GM19328 (cell line): ENCODE data around the gene BCAS3.

ENCODE experiments used
- ATAC-seq: cut with Tn5 transposase; IDR thresholded peaks from one replicate; pipeline ENCODE4 v1.9.1; 2021; ENCODE audit warnings: mild to moderate bottlenecking, moderate library complexity; ENCODE audit not compliant: unreplicated experiment

BCAS3 gene

DNA sequence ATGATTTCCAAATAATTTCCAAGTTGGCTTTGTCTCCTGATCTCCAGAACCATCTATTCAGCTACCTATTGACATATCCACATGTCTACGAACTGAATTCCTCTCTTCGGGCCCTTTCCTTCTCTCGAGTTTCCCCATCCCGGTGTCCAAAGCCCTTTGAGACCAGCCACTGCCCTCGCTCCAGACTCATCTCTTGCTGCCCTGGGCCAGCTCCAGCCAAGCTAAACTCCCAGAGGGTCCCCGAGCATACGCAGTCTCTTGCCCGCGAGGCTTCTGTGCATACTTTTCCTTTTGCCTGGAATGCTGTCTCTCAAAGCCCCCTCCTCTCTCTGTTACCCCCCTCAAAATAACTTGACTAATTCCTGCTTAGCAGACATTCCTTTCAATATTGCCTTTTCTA lies 694.8 kb downstream of the BCAS3 start:
- ATAC-seq = no peak

DNA sequence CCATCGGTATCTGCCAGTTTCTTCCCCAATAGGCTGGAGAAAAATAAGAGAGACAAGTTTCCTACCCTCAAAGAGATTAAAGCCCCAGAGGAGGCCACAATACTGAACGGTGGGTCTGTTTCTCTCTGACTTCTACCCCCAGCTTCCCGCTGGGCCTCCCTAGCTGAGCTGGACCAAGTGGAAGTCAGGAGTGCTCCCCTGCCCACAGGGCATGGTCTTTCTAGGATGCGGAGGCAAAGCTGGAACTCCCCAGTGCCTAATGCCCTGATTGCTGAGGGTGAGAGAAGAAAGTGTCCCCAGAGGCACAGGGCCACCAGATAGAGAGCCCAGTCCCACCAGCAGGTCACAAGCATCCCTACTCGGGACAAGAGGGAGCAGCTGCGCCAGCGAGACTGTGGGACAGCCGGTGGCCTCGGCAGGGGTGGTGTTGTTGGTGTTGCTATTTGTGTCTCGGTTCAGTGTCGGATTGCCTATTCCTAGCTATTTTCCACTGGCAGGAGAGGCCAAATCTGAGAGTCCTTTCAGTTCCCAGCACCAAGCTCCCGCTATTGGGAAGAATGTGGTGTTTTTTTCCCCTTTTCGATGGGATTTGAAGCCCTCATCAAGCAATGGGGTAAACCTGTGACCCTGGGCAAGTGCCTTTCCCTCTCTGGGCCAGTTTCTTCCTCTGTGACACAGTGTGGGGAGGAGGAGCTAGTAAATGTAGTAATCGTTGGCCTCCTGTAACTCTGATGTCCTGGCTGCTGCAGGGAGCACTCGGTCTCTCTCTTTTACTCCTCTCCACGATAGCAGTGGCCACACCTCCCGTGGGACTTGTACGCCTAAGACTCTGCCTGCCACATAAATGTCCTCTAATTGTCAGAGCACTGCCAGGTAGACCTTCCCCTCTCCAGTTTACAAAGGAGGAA lies 699.5 kb downstream of the BCAS3 start:
- no peak for ATAC-seq

DNA sequence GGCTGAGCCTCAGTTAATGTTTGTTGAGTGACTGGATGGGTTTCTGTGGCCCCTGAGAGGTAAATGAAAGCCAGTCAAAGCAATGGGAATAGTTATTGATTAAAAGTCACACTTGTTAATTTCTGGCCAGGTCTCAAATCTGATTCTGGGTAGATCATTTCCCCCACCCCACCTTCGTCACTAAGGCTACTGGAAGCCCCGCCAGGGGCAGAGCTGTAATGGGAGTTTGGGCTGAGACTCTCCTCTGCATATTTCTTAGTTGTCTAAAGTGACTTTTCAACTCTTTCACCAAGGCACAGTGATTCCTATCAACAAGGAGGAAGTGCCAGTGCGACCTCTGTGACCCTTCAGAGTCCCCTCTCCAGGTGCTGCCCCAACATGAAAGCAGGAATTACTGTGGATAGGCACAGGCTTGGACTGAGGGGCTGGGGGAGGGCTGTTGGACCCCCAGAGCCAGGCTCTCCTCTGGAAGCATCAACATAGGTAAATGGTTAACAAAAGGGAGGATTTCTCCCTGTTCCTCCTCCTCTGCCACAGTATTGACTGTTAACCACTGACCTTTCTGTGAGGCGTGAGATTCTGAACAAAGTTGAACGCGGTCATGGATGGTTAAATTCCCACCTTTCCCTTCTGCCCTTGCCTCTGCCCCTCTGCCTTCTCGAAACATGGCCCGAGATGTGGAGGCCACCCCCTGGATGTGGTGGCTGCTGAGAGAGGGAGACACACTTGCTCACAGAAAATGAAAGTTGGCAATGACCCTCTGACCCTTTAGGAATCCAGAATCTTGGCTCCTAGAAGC lies 701.2 kb downstream of the BCAS3 start:
- ATAC-seq = no peak

DNA sequence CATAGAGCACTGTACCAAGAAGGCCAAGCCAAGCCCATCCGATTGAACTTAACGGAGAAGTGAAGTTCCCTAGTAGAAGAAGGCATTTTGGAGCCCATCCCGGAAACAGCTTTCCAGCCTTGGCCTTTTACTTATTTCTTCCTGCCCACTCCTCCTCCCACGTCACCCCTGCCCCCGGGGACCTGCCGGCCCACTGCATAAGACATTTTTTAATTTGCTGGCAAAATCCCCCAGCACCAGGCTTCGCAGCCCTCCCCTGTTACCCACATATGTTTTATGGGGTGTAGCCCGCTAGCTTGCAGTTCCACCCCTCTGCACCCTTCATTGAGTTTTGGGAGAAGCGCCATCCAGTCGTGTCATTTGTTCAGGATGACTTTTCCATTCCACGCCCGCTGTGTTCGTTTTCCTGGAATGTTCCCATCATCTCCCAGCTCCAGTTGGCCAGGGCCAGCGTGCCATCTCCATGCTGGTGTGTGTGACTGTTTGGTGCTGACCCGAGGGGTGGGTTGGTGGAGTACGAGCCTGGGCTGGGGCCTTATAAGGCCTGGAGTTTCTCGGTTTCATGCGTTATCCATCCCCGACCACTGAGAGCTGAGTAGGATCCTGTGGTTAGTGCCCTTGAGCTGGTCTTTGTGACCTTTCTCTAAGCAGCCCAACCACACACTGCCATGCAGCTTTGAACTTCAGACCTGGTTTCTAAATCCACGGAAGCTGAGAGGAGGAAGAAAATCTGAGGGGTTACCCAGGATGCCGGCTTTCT lies 702.0 kb downstream of the BCAS3 start:
- ATAC-seq = no peak

DNA sequence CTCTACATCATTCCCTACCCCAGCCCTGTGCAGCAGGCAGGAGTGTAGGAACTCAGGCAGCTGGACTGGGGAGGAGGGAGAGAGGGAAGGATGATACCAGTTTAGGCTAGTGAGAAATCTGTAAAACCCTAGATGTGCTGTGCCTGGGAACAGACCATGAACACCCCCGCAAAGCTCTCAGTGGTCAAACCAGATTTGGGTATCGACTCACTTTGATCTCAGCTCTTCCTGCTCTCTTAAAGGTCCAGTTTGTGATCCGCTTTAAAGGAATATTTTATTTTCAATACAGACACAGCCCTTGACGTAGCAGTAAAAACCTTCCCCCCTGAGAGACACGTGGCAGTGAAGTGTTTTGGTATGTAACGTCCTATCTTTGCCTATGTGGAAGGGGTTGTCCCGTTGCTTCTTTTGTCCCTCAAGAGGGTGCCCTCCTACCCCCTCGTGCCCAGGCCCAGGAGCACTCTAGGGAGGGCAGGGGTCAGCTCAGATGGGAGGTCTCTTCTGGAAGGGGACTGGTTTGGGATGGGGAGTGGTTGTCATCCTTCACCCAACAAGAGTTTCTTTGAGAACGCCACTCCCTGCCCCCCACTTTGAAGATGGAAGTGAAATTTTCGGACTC lies 702.7 kb downstream of the BCAS3 start:
- ATAC-seq = no peak

- ATAC-seq = no peak
Measured at GRCh38 chr17:61380836-61381525, 703.3 kb downstream of the BCAS3 start.

DNA sequence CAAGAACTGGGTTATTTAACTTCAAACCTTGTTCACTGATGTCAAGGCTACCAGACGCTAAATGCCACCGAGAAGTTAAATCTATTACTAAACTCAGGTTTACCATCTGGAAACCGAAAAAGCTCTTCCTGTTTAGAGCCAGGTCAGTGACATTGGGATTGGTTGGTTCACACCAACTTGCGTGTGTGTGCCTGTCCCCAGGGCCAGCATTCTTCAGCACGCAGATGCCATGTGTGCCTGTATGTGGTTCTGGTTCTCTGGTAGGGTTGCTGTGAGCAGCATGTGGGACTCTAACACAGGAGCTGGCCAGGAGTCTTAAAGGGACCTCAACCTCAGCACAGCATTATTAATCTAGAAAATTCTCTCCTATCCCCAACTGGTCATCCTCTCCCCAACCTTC lies 703.9 kb downstream of the BCAS3 start:
- ATAC-seq = no peak

DNA sequence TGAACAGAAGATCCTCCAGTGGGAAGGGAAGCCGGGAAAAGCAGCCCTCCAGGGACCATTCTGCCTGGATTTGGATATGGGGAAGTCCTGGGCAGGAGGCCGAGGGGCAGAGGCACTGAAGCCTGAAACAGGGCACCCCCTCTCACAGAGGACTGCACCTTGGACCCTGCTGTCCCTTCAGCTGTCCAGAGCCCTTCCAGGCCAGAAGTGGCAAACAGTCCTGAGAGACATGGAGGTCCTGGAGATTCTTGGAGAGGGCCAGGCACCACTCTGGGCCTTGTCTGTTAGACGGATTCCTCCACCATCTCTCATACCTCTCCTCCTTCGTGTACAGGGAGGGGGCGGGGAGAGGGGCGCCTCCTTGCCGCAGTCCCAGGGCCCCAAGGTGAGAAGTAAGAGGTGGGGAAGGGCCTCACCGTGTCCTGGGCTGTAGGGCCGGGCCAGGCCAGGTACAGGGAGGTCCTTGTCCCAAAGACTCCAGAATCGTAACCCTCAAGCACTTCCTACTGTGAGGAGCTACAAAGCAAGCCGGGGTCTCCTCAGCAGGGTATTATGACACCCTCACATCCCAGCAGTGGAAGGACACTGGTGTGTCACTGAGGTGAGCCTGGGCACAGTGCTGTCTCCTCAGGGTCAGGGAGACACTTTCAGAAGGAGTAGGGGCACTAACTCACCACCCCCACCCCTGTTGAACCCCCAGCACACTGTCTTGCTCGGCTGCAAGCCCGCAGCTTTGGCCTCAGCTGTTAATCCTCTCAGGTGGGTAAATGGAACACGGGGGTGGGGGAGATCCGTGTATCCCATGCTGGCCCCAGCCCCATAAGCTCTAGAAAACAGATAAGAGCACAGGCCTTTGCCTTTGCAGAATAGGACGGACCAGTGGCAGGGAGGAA lies 705.4 kb downstream of the BCAS3 start:
- ATAC-seq = no peak

DNA sequence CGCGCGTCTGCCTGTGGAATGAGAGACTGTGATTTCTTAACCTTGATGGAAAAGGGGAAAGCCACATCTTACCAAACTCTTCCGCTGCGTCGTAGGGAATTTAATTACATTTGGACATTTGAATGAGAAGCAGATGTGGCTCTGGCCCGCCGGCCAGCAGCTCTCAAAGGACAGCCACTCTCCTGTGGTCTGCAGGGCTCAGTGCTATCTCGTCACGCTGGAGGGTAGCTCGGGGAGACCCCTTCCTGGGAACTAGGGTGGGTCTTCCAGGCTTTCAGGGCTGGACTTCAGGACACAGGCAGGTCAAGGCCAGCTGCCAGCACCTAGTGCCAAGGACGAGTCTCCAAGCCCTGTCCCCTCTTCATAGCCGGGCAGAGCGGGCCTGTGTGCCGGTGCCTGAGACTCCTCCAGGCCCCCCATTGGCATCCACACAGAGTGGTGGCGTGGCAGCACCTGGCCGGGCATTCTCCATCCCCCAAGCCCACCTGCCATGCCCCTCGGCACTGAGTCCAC lies 706.1 kb downstream of the BCAS3 start:
- no peak for ATAC-seq

GRCh38 chr17:61384354-61384691 lies 706.7 kb downstream of the BCAS3 start:
- no peak for ATAC-seq

DNA sequence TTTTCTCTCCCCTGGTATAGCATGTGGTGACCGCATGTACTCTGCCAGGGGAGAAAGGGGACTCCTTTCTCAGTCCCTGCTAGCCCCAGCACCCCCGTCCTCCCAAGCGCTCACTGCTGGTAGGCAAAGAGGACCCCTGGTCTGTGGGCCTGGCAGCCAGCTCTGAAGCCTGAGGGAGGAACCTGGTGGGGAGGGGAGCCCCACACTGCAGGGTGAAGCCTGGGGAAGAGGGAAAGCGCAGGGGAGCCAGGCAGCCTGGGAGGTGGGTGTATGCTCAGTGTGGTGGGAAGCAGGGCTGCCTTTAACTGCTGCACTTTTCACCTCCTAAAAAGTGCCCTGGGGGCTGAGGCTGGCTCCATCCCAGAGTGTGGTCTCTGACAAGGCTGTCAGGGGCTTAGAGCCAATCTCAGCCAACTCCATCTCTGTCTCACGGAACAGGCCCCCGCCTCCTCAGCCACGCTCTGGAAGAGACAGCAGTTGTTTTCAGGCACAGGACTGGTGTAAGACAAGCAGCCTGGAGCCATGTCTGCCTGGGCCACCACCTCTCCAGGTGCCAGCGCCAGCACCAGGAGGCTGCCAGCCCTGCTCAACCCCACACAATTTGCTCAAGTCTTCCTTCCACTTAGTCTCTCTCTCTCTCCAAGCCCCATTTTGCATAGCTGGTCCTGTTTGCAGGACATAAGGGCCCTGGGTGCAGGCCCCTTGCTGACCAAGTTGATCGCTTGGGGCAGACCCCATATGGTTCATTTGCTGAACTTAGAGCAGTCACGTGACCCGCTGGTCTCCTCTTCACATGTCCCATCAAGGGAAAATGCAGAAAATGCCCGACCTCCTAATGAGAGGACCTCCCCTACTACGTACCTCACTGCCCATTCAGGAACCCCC lies 707.3 kb downstream of the BCAS3 start:
- ATAC-seq = no peak

- no peak for ATAC-seq
Measured at GRCh38 chr17:61385577-61386236, 708.1 kb downstream of the BCAS3 start.

GRCh38 chr17:61386251-61386650 lies 708.6 kb downstream of the BCAS3 start:
- no peak for ATAC-seq

- ATAC-seq = no peak
Measured at GRCh38 chr17:61387011-61387410, 709.4 kb downstream of the BCAS3 start.

DNA sequence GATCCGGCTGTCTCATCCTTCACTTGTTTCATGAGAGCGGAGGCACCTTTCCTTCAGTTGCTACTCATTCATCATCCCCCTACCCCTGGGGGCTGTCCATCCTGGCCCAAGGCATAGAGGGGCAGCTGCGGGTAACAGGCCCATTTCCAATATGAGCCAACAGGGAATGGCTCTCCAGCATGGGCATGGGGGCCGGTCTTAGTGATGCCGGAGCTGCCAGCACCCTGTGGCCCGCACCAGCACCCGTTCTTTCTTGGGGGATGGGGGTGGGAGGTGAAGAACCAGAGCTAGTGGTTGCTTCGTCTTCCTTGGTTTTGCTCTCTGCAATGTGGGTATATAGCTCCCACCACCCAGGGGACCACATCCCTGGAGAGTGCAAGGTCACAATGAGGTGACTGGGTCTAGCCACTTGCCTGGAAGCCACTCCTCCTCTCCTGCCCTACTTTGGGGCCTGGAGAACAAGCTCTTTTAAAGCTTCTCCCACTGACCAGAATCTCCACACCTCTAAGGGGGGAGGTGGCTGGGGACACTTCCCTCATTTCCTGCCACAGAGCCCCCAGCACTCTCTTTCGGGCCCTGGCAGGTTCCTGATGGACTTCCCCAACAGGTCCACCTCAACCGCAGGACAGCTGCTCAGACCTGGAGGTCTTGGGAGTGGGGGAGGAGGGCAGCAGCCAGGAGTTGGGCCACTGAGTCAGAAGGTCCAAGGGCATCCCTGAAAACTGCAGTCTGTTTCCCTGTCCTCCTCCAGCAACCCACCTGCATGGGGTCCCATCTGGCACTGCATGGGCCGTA lies 710.1 kb downstream of the BCAS3 start:
- no peak for ATAC-seq

- ATAC-seq = no peak
Measured at GRCh38 chr17:61388561-61389356, 711.1 kb downstream of the BCAS3 start.
